ENCODE data around the gene TERT.

The TERT gene

GRCh38 chr5:1219098-1219767, 75.6 kb downstream of the TERT start:
- no peaks in the 10 kb centered on the region for H3K36me3 ChIP-seq

GRCh38 chr5:1218351-1219080, 76.4 kb downstream of the TERT start:
- Histone ChIP-seq H3K27me3 (ENCODE audit: insufficient read depth, low read depth, severe bottlenecking) (no peaks in the 10 kb centered on the region), H3K36me3 (no peaks in the 10 kb centered on the region), H3K9me3 (ENCODE audit: severe bottlenecking) (peaks cover 7% of the 10 kb centered on the region), H3K27ac (no peak overlapping the region; the same call in 1 of the 2 replicates), H3K4me3 (ENCODE audit: low read depth, low read length) (no peak overlapping the region)
- DNase-seq = no peak
- TF ChIP-seq CTCF (IDR thresholded peaks at IDR 0.05; ENCODE audit: low read depth, low read length) = no peak

More at GRCh38 chr5:1219098-1219767, 75.6 kb downstream of the TERT start:
- Histone ChIP-seq H3K4me3 (ENCODE audit: low read depth, low read length) (no peak overlapping the region), H3K27ac (no peak overlapping the region), H3K9me3 (ENCODE audit: severe bottlenecking) (peaks cover 7% of the 10 kb centered on the region), H3K27me3 (ENCODE audit: insufficient read depth, low read depth, severe bottlenecking) (no peaks in the 10 kb centered on the region)
- DNase-seq = no peak
- TF ChIP-seq CTCF (IDR thresholded peaks at IDR 0.05; ENCODE audit: low read depth, low read length) = no peak

- TF ChIP-seq CTCF (IDR thresholded peaks at IDR 0.05; ENCODE audit: low read depth, low read length) = no peak
- Histone ChIP-seq H3K27ac (no peak overlapping the region), H3K4me3 (ENCODE audit: low read depth, low read length) (no peak overlapping the region), H3K27me3 (ENCODE audit: insufficient read depth, low read depth, severe bottlenecking) (no peaks in the 10 kb centered on the region), H3K36me3 (no peaks in the 10 kb centered on the region), H3K9me3 (ENCODE audit: severe bottlenecking) (peaks cover 7% of the 10 kb centered on the region)
- DNase-seq = no peak
These were observed 77.2 kb downstream of the TERT start for GRCh38 chr5:1217596-1218206.

- no peaks in the 10 kb centered on the region for H3K27me3 ChIP-seq (ENCODE audit: insufficient read depth, low read depth, severe bottlenecking)
- no peak for TF ChIP-seq CTCF (IDR thresholded peaks at IDR 0.05; ENCODE audit: low read depth, low read length)
- H3K36me3 ChIP-seq = no peaks in the 10 kb centered on the region
- no peak overlapping the region for H3K4me3 ChIP-seq (ENCODE audit: low read depth, low read length)
- peaks cover 7% of the 10 kb centered on the region for H3K9me3 ChIP-seq (ENCODE audit: severe bottlenecking)
- DNase-seq = no peak
- H3K27ac ChIP-seq = no peak overlapping the region
These were observed 78.0 kb downstream of the TERT start for GRCh38 chr5:1216918-1217295.

- peaks cover 7% of the 10 kb centered on the region for H3K9me3 ChIP-seq (ENCODE audit: severe bottlenecking)
- no peak for DNase-seq
- no peak for TF ChIP-seq CTCF (IDR thresholded peaks at IDR 0.05; ENCODE audit: low read depth, low read length)
- H3K27me3 ChIP-seq (ENCODE audit: insufficient read depth, low read depth, severe bottlenecking) = no peaks in the 10 kb centered on the region
- no peaks in the 10 kb centered on the region for H3K36me3 ChIP-seq
- no peak overlapping the region for H3K27ac ChIP-seq
- H3K4me3 ChIP-seq (ENCODE audit: low read depth, low read length) = no peak overlapping the region
These were observed 78.5 kb downstream of the TERT start for GRCh38 chr5:1216211-1216917.
